Urinary bladder (tissue), 4 donors: ENCODE data around the gene PTPRN2. TPM values are rescaled to one million over a fixed set of nuclear protein-coding genes. Genes with fewer than 3 reads are reported as not detected.
"Not testable (repeated sequence)": the region's sequence is repeated elsewhere in the genome, so short reads cannot be mapped to it uniquely, and the experiment has no call there.

Source experiments
- DNase-seq: peaks from one replicate; pipeline ENCODE4 v3.0.0-alpha.2; 2015; ENCODE audit errors: extremely low spot score
- H3K27ac ChIP-seq: one replicate; pipeline ENCODE4 v1.5.1; 2013; ENCODE audit warnings: low read depth, mild to moderate bottlenecking, moderate library complexity
- H3K36me3 ChIP-seq: one replicate; pipeline ENCODE4 v1.6.1; 2013; ENCODE audit warnings: mild to moderate bottlenecking, moderate library complexity; ENCODE audit not compliant: insufficient read depth
- H3K4me1 ChIP-seq: one replicate; pipeline ENCODE4 v1.6.1; 2013; ENCODE audit warnings: mild to moderate bottlenecking, moderate library complexity; ENCODE audit not compliant: insufficient read depth
- H3K4me3 ChIP-seq: one replicate; pipeline ENCODE4 v1.5.1; 2013; ENCODE audit warnings: low read depth, low read length
- WGBS: extraction: QIAGEN DNeasy Blood & Tissue Kit; methylation state at CpG from one replicate; pipeline ENCODE4 v1.1.7; 2013; 5-methylcytosine and 5-hydroxymethylcytosine counted together
- polyA plus RNA-seq: library from polyadenylated mRNA; stranded (reverse); fragments of 200-250 nt; gene quantifications from one replicate; pipeline ENCODE4 v1.2.3, GENCODE V29; 2013
- total RNA-seq: library from RNA; depleted of rRNA; stranded (reverse); fragments of >200 nt; gene quantifications from one replicate; pipeline ENCODE4 v1.2.3, GENCODE V29; 2014
- donor health status: healthy with polysubstance abuse.
- donor health status: healthy.

Gene PTPRN2
- total and polyA plus RNA-seq, 2 donors: 2.8 to 4.4 TPM

DNA sequence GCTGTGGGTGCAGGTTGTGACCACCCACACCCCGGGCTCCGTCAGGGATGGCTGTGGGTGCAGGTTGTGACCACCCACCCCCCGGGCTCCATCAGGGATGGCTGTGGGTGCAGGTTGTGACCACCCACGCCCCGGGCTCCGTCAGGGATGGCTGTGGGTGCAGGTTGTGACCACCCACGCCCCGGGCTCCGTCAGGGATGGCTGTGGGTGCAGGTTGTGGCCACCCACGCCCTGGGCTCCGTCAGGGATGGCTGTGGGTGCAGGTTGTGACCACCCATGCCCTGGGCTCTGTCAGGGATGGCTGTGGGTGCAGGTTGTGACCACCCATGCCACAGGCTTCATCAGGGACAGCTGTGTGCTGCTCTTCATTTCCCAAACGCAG lies 53.5 kb downstream of the PTPRN2 start:
- not testable (repeated sequence) for H3K36me3 ChIP-seq, H3K4me1 ChIP-seq, DNase-seq, H3K27ac ChIP-seq, H3K4me3 ChIP-seq
- 86% methylated on average over 12 of the region's 12 CpGs for WGBS

- Histone ChIP-seq H3K27ac (no peak overlapping the region), H3K4me3 (no peak overlapping the region), H3K36me3 (no peaks in the 10 kb centered on the region), H3K4me1 (no peaks in the 10 kb centered on the region)
- DNase-seq: no peak
- WGBS: 88% methylated on average over 26 of the region's 26 CpGs
Measured at GRCh38 chr7:158533386-158534133, 54.1 kb downstream of the PTPRN2 start.

GRCh38 chr7:158532093-158532627 lies 55.5 kb downstream of the PTPRN2 start:
- no peak for DNase-seq
- Histone ChIP-seq H3K36me3 (no peaks in the 10 kb centered on the region), H3K4me3 (no peak overlapping the region), H3K27ac (no peak overlapping the region), H3K4me1 (no peaks in the 10 kb centered on the region)
- WGBS: 63% methylated on average over 17 of the region's 17 CpGs

- H3K27ac ChIP-seq: no peak overlapping the region
- 74% methylated on average over 11 of the region's 11 CpGs for WGBS
- H3K4me1 ChIP-seq: no peaks in the 10 kb centered on the region
- no peaks in the 10 kb centered on the region for H3K36me3 ChIP-seq
- DNase-seq: no peak
- H3K4me3 ChIP-seq: no peak overlapping the region
Measured at GRCh38 chr7:158531661-158532060, 56.0 kb downstream of the PTPRN2 start.

GRCh38 chr7:158530800-158531609 lies 56.6 kb downstream of the PTPRN2 start:
- Histone ChIP-seq H3K4me3 (no peak overlapping the region), H3K4me1 (no peaks in the 10 kb centered on the region), H3K36me3 (no peaks in the 10 kb centered on the region), H3K27ac (no peak overlapping the region)
- no peak for DNase-seq
- WGBS: 77% methylated on average over 24 of the region's 24 CpGs

DNA sequence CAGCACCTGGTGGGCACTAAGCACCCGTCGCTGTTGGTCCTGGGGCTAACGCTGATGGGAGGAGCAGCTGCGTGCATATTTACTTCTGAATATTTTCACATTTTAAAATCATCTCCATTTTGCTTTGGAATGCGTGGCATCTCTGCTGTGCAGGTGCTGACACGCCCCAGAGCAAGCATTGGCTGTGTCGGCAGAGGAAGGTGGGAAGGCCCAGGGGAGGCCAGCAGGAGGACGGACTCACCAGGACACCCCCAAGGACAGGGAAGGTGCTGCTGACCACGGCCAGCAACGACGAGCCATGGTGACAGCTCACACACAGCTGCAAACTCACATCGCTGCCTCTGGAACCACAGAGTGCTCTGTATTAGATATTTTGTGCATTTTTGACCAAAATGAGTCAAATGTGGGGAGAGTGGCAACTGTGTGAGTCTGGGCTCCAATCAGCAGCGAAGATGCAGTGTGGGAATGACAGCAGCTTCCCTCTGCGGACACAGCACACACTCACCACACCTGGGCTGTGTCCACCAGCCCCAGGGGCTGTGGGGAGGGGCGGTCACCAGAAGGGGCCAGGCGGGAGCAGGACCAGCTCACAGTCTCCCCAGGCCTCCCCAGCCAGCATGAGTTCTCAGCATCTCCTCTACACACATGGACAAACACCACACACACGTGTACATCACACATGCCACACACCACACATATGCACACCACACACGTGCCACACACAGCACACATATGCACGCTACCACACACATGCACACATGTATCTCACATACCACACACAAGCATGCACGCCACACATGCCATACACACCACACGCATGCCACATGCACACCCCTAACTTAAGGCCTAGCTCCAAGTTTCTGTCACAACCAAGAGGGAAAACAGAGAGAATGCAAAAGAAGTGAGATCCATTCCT lies 58.2 kb downstream of the PTPRN2 start:
- no peak for DNase-seq
- Histone ChIP-seq H3K4me1 (no peaks in the 10 kb centered on the region), H3K36me3 (no peaks in the 10 kb centered on the region), H3K4me3 (no peak overlapping the region), H3K27ac (no peak overlapping the region)
- 76% methylated on average over 21 of the region's 21 CpGs for WGBS

DNA sequence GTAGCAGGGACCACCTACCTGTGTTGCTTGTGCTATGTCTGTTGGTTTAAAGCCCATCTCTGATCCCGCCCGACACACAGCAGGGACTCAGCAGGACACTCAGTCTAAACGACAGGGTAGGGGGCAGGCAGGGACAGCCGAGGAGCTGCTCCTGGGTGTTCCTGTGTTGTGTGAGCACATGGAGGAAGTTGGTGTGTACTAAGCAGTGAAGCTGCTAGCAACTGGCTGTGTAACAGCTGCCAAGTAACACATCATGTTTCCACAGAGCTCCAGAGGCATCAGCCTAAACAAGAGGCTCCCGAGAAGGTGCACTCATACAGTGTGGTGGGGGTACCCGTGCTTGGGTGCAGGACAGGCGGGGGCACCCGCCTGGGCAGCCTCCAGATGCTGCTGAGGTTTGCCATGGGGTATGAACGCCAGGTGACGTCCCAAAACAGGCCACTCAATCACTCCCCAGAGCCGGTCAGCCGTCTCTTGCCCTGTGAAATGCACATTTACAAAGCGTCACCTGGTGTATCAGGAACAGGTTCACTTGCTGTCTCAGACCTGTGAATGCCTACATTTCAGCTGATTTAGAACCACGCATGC lies 59.6 kb downstream of the PTPRN2 start:
- H3K27ac ChIP-seq: no peak overlapping the region
- H3K4me3 ChIP-seq: no peak overlapping the region
- no peak for DNase-seq
- 67% methylated on average over 14 of the region's 14 CpGs for WGBS
- no peaks in the 10 kb centered on the region for H3K4me1 ChIP-seq
- H3K36me3 ChIP-seq: no peaks in the 10 kb centered on the region

DNA sequence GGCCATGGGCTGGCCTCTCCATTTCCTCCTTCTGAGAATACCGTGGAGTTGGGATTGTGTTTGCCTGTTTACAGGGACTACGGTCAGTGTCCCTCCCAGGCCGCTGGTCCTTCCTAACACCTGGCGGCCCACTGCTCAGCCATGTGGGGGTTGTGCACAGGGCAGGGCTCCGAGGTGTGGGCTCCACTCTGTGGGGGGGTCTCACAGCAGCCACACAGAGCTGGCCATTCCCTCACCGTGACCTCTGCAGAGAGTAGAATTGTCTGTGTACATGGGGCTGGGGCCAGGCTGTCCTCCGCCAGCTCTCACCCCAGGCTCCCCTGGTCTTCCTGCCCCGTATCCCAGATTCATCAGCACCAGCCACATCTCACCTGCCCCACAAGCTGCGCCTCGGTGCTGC lies 60.1 kb downstream of the PTPRN2 start:
- Histone ChIP-seq H3K36me3 (no peaks in the 10 kb centered on the region), H3K27ac (no peak overlapping the region), H3K4me1 (no peaks in the 10 kb centered on the region), H3K4me3 (no peak overlapping the region)
- DNase-seq: no peak
- 77% methylated on average over 10 of the region's 10 CpGs for WGBS

GRCh38 chr7:158527038-158527437 lies 60.6 kb downstream of the PTPRN2 start:
- H3K4me3 ChIP-seq: no peak overlapping the region
- no peaks in the 10 kb centered on the region for H3K4me1 ChIP-seq
- WGBS: 74% methylated on average over 18 of the region's 18 CpGs
- no peak overlapping the region for H3K27ac ChIP-seq
- no peaks in the 10 kb centered on the region for H3K36me3 ChIP-seq
- no peak for DNase-seq

GRCh38 chr7:158526531-158526930 lies 61.1 kb downstream of the PTPRN2 start:
- Histone ChIP-seq H3K4me1 (no peaks in the 10 kb centered on the region), H3K36me3 (no peaks in the 10 kb centered on the region), H3K27ac (no peak overlapping the region), H3K4me3 (no peak overlapping the region)
- 93% methylated on average over 9 of the region's 9 CpGs for WGBS
- no peak for DNase-seq

- no peaks in the 10 kb centered on the region for H3K4me1 ChIP-seq
- DNase-seq: no peak
- H3K36me3 ChIP-seq: no peaks in the 10 kb centered on the region
- H3K4me3 ChIP-seq: no peak overlapping the region
- 83% methylated on average over 29 of the region's 29 CpGs for WGBS
- no peak overlapping the region for H3K27ac ChIP-seq
Measured at GRCh38 chr7:158525648-158526484, 61.8 kb downstream of the PTPRN2 start.
